Measurements from ENCODE around the gene CD40LG. TPM values are rescaled to one million over a fixed set of nuclear protein-coding genes. Genes with fewer than 3 reads are reported as not detected.

CD40LG gene
- total RNA-seq, 4 donors from 2014 or later, result 0.13 to 0.67 (median 0.38) TPM; not detected in 1

- Histone ChIP-seq H3K4me3 (no peak overlapping the region), H3K9me3 (no peaks in the 10 kb centered on the region), H3K27ac (no peak overlapping the region), H3K4me1 (no peaks in the 10 kb centered on the region), H3K36me3 (no peaks in the 10 kb centered on the region), H3K27me3 (no peaks in the 10 kb centered on the region)
- DNase-seq, result no peak
- intact Hi-C loops (cut with DNase I), result no loop called here
- TF ChIP-seq CTCF (IDR thresholded peaks at IDR 0.05) (no peak), POLR2A (IDR thresholded peaks at IDR 0.05) (no peak)
- 46 to 72% methylated on average over 5 of the region's 5 CpGs for WGBS, 2 donors
Observed at GRCh38 chrX:136684120-136684519, 36.2 kb downstream of the CD40LG start.

DNA sequence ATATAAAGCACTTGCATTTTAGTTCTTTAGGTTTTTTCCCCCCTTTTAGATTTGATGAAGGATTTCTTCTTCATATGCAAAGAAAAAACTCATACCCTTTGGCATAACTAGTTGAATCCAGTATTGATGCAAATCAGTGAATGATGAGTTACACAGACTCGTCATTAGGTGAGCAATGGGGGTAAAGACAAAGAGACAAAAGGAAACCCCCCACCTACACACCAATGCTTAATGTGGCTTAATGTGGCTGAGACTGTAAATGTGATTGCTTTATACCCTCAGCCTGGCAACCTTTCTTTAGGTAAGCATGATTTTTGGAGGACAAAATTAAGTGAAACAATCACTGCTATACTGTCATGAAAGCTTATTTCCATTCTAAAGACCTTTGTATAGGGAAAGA, 39.5 kb downstream of the CD40LG start:
- DNase-seq, result no peak
- H3K27me3 ChIP-seq, result no peaks in the 10 kb centered on the region
- no peaks in the 10 kb centered on the region for H3K36me3 ChIP-seq
- H3K4me1 ChIP-seq, result no peaks in the 10 kb centered on the region
- WGBS, 2 donors, result 60 to 71% methylated on average over 1 of the region's 1 CpG
- TF ChIP-seq CTCF (IDR thresholded peaks at IDR 0.05) (no peak), POLR2A (IDR thresholded peaks at IDR 0.05) (no peak)
- H3K27ac ChIP-seq, result no peak overlapping the region
- no peak overlapping the region for H3K4me3 ChIP-seq
- H3K9me3 ChIP-seq, result no peaks in the 10 kb centered on the region
- intact Hi-C loops (cut with DNase I), result no loop called here

DNA sequence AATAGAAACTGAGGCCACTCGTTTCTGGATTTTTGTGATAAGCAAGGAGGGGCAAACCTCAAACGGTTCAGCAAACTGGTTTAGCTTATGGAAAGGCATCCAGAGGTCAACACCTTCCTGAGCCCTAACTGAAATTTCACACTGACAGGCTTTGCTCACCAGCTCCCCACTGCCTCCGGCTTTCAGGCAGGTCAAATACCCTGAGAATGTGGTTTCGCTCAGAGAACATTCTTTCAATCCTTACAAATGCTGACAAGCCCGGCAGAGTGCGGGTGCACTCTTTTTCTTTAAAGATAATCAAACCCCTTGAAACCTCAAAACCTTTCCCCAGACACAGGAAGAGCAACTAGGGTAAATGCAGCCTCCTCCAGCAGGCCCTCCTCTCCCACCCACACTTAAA, 41.5 kb downstream of the CD40LG start:
- intact Hi-C loops (cut with DNase I), result no loop called here
- H3K4me3 ChIP-seq, result no peak overlapping the region
- no peak for DNase-seq
- no peaks in the 10 kb centered on the region for H3K27me3 ChIP-seq
- H3K36me3 ChIP-seq, result no peaks in the 10 kb centered on the region
- no peak overlapping the region for H3K27ac ChIP-seq
- TF ChIP-seq POLR2A (IDR thresholded peaks at IDR 0.05) (no peak), CTCF (IDR thresholded peaks at IDR 0.05) (no peak)
- no peaks in the 10 kb centered on the region for H3K4me1 ChIP-seq
- H3K9me3 ChIP-seq, result no peaks in the 10 kb centered on the region
- 38 to 60% methylated on average over 2 to 6 of the region's 6 CpGs for WGBS, 2 donors

- no peaks in the 10 kb centered on the region for H3K36me3 ChIP-seq
- WGBS, 2 donors, result 39 to 71% methylated on average over 3 of the region's 3 CpGs
- TF ChIP-seq CTCF (IDR thresholded peaks at IDR 0.05) (no peak), POLR2A (IDR thresholded peaks at IDR 0.05) (no peak)
- no peak overlapping the region for H3K27ac ChIP-seq
- DNase-seq, result no peak
- H3K9me3 ChIP-seq, result no peaks in the 10 kb centered on the region
- H3K4me1 ChIP-seq, result no peaks in the 10 kb centered on the region
- no peaks in the 10 kb centered on the region for H3K27me3 ChIP-seq
- intact Hi-C loops (cut with DNase I), result no loop called here
- no peak overlapping the region for H3K4me3 ChIP-seq
Observed at GRCh38 chrX:136691028-136691809, 43.3 kb downstream of the CD40LG start.

- Histone ChIP-seq H3K9me3 (no peaks in the 10 kb centered on the region), H3K27me3 (no peaks in the 10 kb centered on the region), H3K4me3 (no peak overlapping the region), H3K4me1 (no peaks in the 10 kb centered on the region), H3K36me3 (no peaks in the 10 kb centered on the region), H3K27ac (no peak overlapping the region)
- no peak for DNase-seq
- intact Hi-C loops (cut with DNase I), result no loop called here
- TF ChIP-seq CTCF (IDR thresholded peaks at IDR 0.05) (no peak), POLR2A (IDR thresholded peaks at IDR 0.05) (no peak)
- WGBS, 2 donors, result 71 to 74% methylated on average over 1 to 4 of the region's 4 CpGs
Observed at GRCh38 chrX:136692271-136692670, 44.3 kb downstream of the CD40LG start.

Measured in esophagus squamous epithelium (tissue), 5 donors.